MM.1S (cell line): ENCODE data around the gene CELF4.

Experiments
- DNase-seq: peaks from one replicate; pipeline ENCODE4 v3.0.0-alpha.2; 2015
- H2AFZ ChIP-seq: fragments of 300-600 bp; sonication (generic); 2 replicates; pipeline ENCODE4 v1.6.0; 2016; ENCODE audit warnings: antibody characterized with exemption, low read length
- H3F3A ChIP-seq: fragments of 300-600 bp; sonication (generic); 2 replicates; pipeline ENCODE4 v1.6.1; 2016; ENCODE audit warnings: mild to moderate bottlenecking, antibody characterized with exemption, low read length, moderate library complexity, mixed read lengths; ENCODE audit not compliant: insufficient read depth
- H3K27ac ChIP-seq: fragments of 300-600 bp; sonication (generic); 2 replicates; pipeline ENCODE4 v1.5.1; 2016; ENCODE audit warnings: mild to moderate bottlenecking, low read length
- H3K27me3 ChIP-seq: fragments of 300-600 bp; sonication (generic); replicated peaks from 2 replicates; pipeline ENCODE4 v1.6.0; 2016; ENCODE audit warnings: low read length; ENCODE audit not compliant: insufficient read depth
- H3K36me3 ChIP-seq: fragments of 300-600 bp; sonication (generic); replicated peaks from 2 replicates; pipeline ENCODE4 v1.6.1; 2016; ENCODE audit warnings: mild to moderate bottlenecking, low read length, mixed read lengths; ENCODE audit not compliant: insufficient read depth
- H3K4me1 ChIP-seq: fragments of 300-600 bp; sonication (generic); 2 replicates; pipeline ENCODE4 v1.6.1; 2016; ENCODE audit warnings: low read length, mixed read lengths
- H3K4me2 ChIP-seq: fragments of 300-600 bp; sonication (generic); 2 replicates; pipeline ENCODE4 v1.6.0; 2016; ENCODE audit warnings: low read depth, low read length
- H3K4me3 ChIP-seq: fragments of 300-600 bp; sonication (generic); 2 replicates; pipeline ENCODE4 v1.5.1; 2016; ENCODE audit warnings: low read length, mixed read lengths
- H3K79me2 ChIP-seq: fragments of 300-600 bp; sonication (generic); 2 replicates; pipeline ENCODE4 v1.6.1; 2016; ENCODE audit warnings: mixed run types, low read length, mixed read lengths
- H3K9ac ChIP-seq: fragments of 300-600 bp; sonication (generic); 2 replicates; pipeline ENCODE4 v1.6.1; 2016; ENCODE audit warnings: low read length, mixed read lengths
- H3K9me2 ChIP-seq: fragments of 300-600 bp; sonication (generic); replicated peaks from 2 replicates; pipeline ENCODE4 v1.6.1; 2016; ENCODE audit warnings: mild to moderate bottlenecking, low read length, mixed read lengths; ENCODE audit not compliant: insufficient read depth
- H3K9me3 ChIP-seq: fragments of 300-600 bp; sonication (generic); replicated peaks from 2 replicates; pipeline ENCODE4 v1.6.1; 2016; ENCODE audit warnings: mild to moderate bottlenecking, low read length, mixed read lengths; ENCODE audit not compliant: insufficient read depth
- H4K20me1 ChIP-seq: fragments of 300-600 bp; sonication (generic); 2 replicates; pipeline ENCODE4 v1.6.1; 2016; ENCODE audit warnings: mild to moderate bottlenecking, low read length, moderate library complexity, mixed read lengths; ENCODE audit not compliant: insufficient read depth
- CTCF ChIP-seq: fragments of 300-600 bp; sonication (generic); IDR thresholded peaks from 2 replicates; pipeline ENCODE4 v1.5.1; 2016; ENCODE audit warnings: antibody characterized with exemption, low read length, mixed read lengths
- EZH2 ChIP-seq: fragments of 300-600 bp; sonication (generic); optimal IDR thresholded peaks from 2 replicates; pipeline ENCODE3; 2017; ENCODE audit warnings: low read depth, mild to moderate bottlenecking, antibody characterized with exemption, low read length, mixed read lengths
- EZH2phosphoT487 ChIP-seq: fragments of 300-600 bp; sonication (generic); IDR thresholded peaks from 2 replicates; pipeline ENCODE4 v1.6.1; 2018; ENCODE audit warnings: antibody characterized with exemption, low read length

Gene CELF4

GRCh38 chr18:37564711-37565100, 892 bp downstream of the CELF4 start:
- no peaks in the 10 kb centered on the region for H3K27me3 ChIP-seq

GRCh38 chr18:37563931-37564392, 1.6 kb downstream of the CELF4 start:
- no peaks in the 10 kb centered on the region for H3K79me2 ChIP-seq
- no peaks in the 10 kb centered on the region for H3K27me3 ChIP-seq
- H3K9me2 ChIP-seq: no peaks in the 10 kb centered on the region
- no peak overlapping the region for H2AFZ ChIP-seq
- TF ChIP-seq EZH2: no peak
- TF ChIP-seq CTCF: no peak
- no peak for TF ChIP-seq EZH2phosphoT487
- H3K36me3 ChIP-seq: no peaks in the 10 kb centered on the region
- H3K4me2 ChIP-seq: no peak overlapping the region
- H3F3A ChIP-seq: no peaks in the 10 kb centered on the region
- no peaks in the 10 kb centered on the region for H3K9me3 ChIP-seq
- no peak overlapping the region for H3K9ac ChIP-seq
- DNase-seq: no peak
- no peak overlapping the region for H3K4me3 ChIP-seq
- no peaks in the 10 kb centered on the region for H4K20me1 ChIP-seq
- no peak overlapping the region for H3K27ac ChIP-seq
- no peaks in the 10 kb centered on the region for H3K4me1 ChIP-seq

More at GRCh38 chr18:37564711-37565100, 892 bp downstream of the CELF4 start:
- no peak overlapping the region for H3K4me2 ChIP-seq
- H3K27ac ChIP-seq: no peak overlapping the region
- H4K20me1 ChIP-seq: no peaks in the 10 kb centered on the region
- H3K9me3 ChIP-seq: no peaks in the 10 kb centered on the region
- no peak for DNase-seq
- no peak overlapping the region for H2AFZ ChIP-seq
- H3K4me3 ChIP-seq: no peak overlapping the region
- no peaks in the 10 kb centered on the region for H3F3A ChIP-seq
- H3K4me1 ChIP-seq: no peaks in the 10 kb centered on the region
- no peaks in the 10 kb centered on the region for H3K36me3 ChIP-seq
- H3K9ac ChIP-seq: no peak overlapping the region
- H3K9me2 ChIP-seq: no peaks in the 10 kb centered on the region
- H3K79me2 ChIP-seq: no peaks in the 10 kb centered on the region
- TF ChIP-seq EZH2phosphoT487: no peak
- no peak for TF ChIP-seq CTCF
- TF ChIP-seq EZH2: no peak

GRCh38 chr18:37561986-37562385, 3.6 kb downstream of the CELF4 start:
- H3K9me3 ChIP-seq: no peaks in the 10 kb centered on the region
- no peak for TF ChIP-seq EZH2phosphoT487
- H3K4me3 ChIP-seq: no peak overlapping the region
- no peak overlapping the region for H3K9ac ChIP-seq
- no peaks in the 10 kb centered on the region for H3K79me2 ChIP-seq
- no peak overlapping the region for H3K4me2 ChIP-seq
- no peaks in the 10 kb centered on the region for H4K20me1 ChIP-seq
- H3K36me3 ChIP-seq: no peaks in the 10 kb centered on the region
- H3F3A ChIP-seq: no peaks in the 10 kb centered on the region
- no peak overlapping the region for H2AFZ ChIP-seq
- DNase-seq: no peak
- no peak overlapping the region for H3K27ac ChIP-seq
- H3K27me3 ChIP-seq: no peaks in the 10 kb centered on the region
- no peaks in the 10 kb centered on the region for H3K9me2 ChIP-seq
- H3K4me1 ChIP-seq: no peaks in the 10 kb centered on the region

- Histone ChIP-seq H3K4me1 (no peaks in the 10 kb centered on the region), H3K36me3 (no peaks in the 10 kb centered on the region), H4K20me1 (no peaks in the 10 kb centered on the region), H2AFZ (no peak overlapping the region), H3K9me2 (no peaks in the 10 kb centered on the region), H3K27ac (no peak overlapping the region), H3K79me2 (no peaks in the 10 kb centered on the region), H3K27me3 (no peaks in the 10 kb centered on the region), H3K4me3 (no peak overlapping the region), H3K9me3 (no peaks in the 10 kb centered on the region), H3K9ac (no peak overlapping the region), H3F3A (no peaks in the 10 kb centered on the region), H3K4me2 (no peak overlapping the region)
- no peak for DNase-seq
- TF ChIP-seq CTCF (no peak), EZH2phosphoT487 (no peak), EZH2 (no peak)
Measured at GRCh38 chr18:37560003-37560402, 5.6 kb downstream of the CELF4 start.
